HL-60 (cell line): ENCODE results near the gene GIPR.
A peak's percentile ranks its signal among the peaks of the same experiment; 100 is the strongest.
"Not testable (repeated sequence)": the region's sequence is repeated elsewhere in the genome, so short reads cannot be mapped to it uniquely, and the experiment has no call there.

ENCODE experiments used
- DNase-seq, 2 experiments: peaks; one replicate each; pipeline ENCODE4 v3.0.0-alpha.2; 2010 to 2020; ENCODE audit warnings: low read depth in 1 of 2, low spot score in 1 of 2
- H3K27ac ChIP-seq: fragments of 250-450 bp; sonication (Bioruptor Pico); replicated peaks from 2 replicates; pipeline ENCODE4 v1.5.1; 2020; ENCODE audit warnings: mild to moderate bottlenecking, moderate library complexity
- H3K27me3 ChIP-seq: fragments of 250-450 bp; sonication (Bioruptor Pico); 2 replicates; pipeline ENCODE4 v1.5.1; 2021; ENCODE audit warnings: mild to moderate bottlenecking, moderate library complexity; ENCODE audit not compliant: insufficient read depth, poor library complexity, severe bottlenecking
- H3K4me3 ChIP-seq: replicated peaks from 2 replicates; pipeline ENCODE4 v1.5.1; 2011; ENCODE audit warnings: mild to moderate bottlenecking, control low read depth, low read length; ENCODE audit not compliant: insufficient read depth
- GABPA ChIP-seq: IDR thresholded peaks from 2 replicates; pipeline ENCODE4 v1.6.1; 2012; ENCODE audit warnings: low read depth
- POLR2AphosphoS5 ChIP-seq: IDR thresholded peaks from 2 replicates; pipeline ENCODE4 v1.6.1; 2012; ENCODE audit warnings: low read depth
- REST ChIP-seq: IDR thresholded peaks from 2 replicates; pipeline ENCODE4 v1.6.1; 2012; ENCODE audit warnings: low read depth; ENCODE audit not compliant: insufficient replicate concordance
- SPI1 ChIP-seq: IDR thresholded peaks from 2 replicates; pipeline ENCODE4 v1.6.1; 2012; ENCODE audit warnings: low read depth, mild to moderate bottlenecking, borderline replicate concordance
- TF ChIP-seq, protein P1 (sequence below): IDR thresholded peaks from one replicate; pipeline ENCODE4 v1.5.1; 2011; ENCODE audit warnings: low read length, control low read depth, inconsistent platforms; ENCODE audit not compliant: insufficient read depth

Gene GIPR

GRCh38 chr19:45677351-45678230 is 9.6 kb downstream of the GIPR start:
- TF ChIP-seq GABPA: no peak
- TF ChIP-seq, protein P1, sequence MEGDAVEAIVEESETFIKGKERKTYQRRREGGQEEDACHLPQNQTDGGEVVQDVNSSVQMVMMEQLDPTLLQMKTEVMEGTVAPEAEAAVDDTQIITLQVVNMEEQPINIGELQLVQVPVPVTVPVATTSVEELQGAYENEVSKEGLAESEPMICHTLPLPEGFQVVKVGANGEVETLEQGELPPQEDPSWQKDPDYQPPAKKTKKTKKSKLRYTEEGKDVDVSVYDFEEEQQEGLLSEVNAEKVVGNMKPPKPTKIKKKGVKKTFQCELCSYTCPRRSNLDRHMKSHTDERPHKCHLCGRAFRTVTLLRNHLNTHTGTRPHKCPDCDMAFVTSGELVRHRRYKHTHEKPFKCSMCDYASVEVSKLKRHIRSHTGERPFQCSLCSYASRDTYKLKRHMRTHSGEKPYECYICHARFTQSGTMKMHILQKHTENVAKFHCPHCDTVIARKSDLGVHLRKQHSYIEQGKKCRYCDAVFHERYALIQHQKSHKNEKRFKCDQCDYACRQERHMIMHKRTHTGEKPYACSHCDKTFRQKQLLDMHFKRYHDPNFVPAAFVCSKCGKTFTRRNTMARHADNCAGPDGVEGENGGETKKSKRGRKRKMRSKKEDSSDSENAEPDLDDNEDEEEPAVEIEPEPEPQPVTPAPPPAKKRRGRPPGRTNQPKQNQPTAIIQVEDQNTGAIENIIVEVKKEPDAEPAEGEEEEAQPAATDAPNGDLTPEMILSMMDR: peak; percentile 51
- H3K4me3 ChIP-seq: no peak overlapping the region
- peaks cover 5% of the 10 kb centered on the region for H3K27me3 ChIP-seq
- peak in 1 of 2 experiments; percentile 75 for DNase-seq
- H3K27ac ChIP-seq: no peak overlapping the region

- Histone ChIP-seq H3K27me3 (no peaks in the 10 kb centered on the region), H3K4me3 (peak overlapping the region; percentile 28), H3K27ac (no peak overlapping the region)
- peak; percentile 74 to 87 for DNase-seq
- no peak for TF ChIP-seq POLR2AphosphoS5
- no peak for TF ChIP-seq SPI1
- no peak for TF ChIP-seq REST
- TF ChIP-seq GABPA: no peak
- TF ChIP-seq, protein P1: peak; percentile 91
Observed at GRCh38 chr19:45681391-45682015, 13.5 kb downstream of the GIPR start.

- TF ChIP-seq SPI1: no peak
- TF ChIP-seq GABPA: no peak
- TF ChIP-seq, protein P1: no peak
- Histone ChIP-seq H3K4me3 (no peak overlapping the region), H3K27me3 (no peaks in the 10 kb centered on the region), H3K27ac (no peak overlapping the region)
- DNase-seq: no peak
Observed at GRCh38 chr19:45682117-45682516, 14.1 kb downstream of the GIPR start.

DNA sequence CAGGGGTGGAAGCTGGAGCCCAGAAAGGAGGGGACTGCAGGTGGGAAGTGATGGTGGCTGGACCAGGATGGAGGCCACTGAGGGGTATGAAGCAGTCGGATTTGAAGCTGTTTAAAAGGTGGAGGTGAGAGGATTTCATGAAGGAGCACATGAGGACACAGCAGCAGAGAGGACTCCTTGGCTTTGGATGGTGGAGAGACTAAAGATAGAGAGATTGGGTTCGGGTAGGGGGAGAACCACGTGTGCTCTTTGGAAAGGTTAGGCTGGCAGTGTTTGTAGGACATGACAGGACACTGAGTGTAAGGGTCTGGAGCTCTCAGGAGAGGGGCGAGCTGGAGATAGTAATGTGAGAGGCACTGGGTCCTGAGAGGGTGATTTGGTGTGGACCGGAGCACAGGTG is 14.9 kb downstream of the GIPR start:
- H3K4me3 ChIP-seq: no peak overlapping the region
- H3K27me3 ChIP-seq: no peaks in the 10 kb centered on the region
- TF ChIP-seq GABPA (no peak), SPI1 (no peak)
- no peak for DNase-seq
- no peak overlapping the region for H3K27ac ChIP-seq

GRCh38 chr19:45685045-45685444 is 17.0 kb downstream of the GIPR start:
- not testable (repeated sequence) for H3K4me3 ChIP-seq, H3K27ac ChIP-seq, DNase-seq

More at GRCh38 chr19:45685045-45685444, 17.0 kb downstream of the GIPR start:
- H3K27me3 ChIP-seq: not testable (repeated sequence)
